Adipocyte (in vitro differentiated cells): ENCODE data around the gene NSMCE1.

ENCODE experiments used
- DNase-seq: peaks from one replicate; pipeline ENCODE4 v3.0.0-alpha.2; 2015; ENCODE audit warnings: low read depth
- H3K27me3 ChIP-seq: replicated peaks from 2 replicates; pipeline ENCODE4 v1.7.0; 2013; ENCODE audit warnings: mild to moderate bottlenecking, low read length, moderate library complexity; ENCODE audit not compliant: control insufficient read depth, insufficient read depth
- H3K36me3 ChIP-seq: 2 replicates; pipeline ENCODE4 v1.7.0; 2013; ENCODE audit warnings: low read length, mild to moderate bottlenecking, moderate library complexity; ENCODE audit not compliant: control insufficient read depth, insufficient read depth, severe bottlenecking
- H3K4me1 ChIP-seq: 2 replicates; pipeline ENCODE4 v1.7.0; 2013; ENCODE audit warnings: mild to moderate bottlenecking, low read length, moderate library complexity; ENCODE audit not compliant: control insufficient read depth, insufficient read depth
- H3K4me3 ChIP-seq: 2 replicates; pipeline ENCODE4 v1.7.0; 2013; ENCODE audit warnings: mild to moderate bottlenecking, low read length, moderate library complexity
- H3K9ac ChIP-seq: 2 replicates; pipeline ENCODE4 v1.7.0; 2013; ENCODE audit warnings: mild to moderate bottlenecking, low read length, moderate library complexity
- H3K9me3 ChIP-seq: 2 replicates; pipeline ENCODE4 v1.7.0; 2013; ENCODE audit warnings: mild to moderate bottlenecking, low read length, moderate library complexity; ENCODE audit not compliant: control insufficient read depth

The NSMCE1 gene

GRCh38 chr16:27240948-27241531, 27.5 kb downstream of the NSMCE1 start:
- peaks cover 54% of the 10 kb centered on the region for H3K4me1 ChIP-seq
- H3K9me3 ChIP-seq, result no peaks in the 10 kb centered on the region
- DNase-seq, result peak; percentile 20
- H3K9ac ChIP-seq, result peak overlapping the region; percentile 66
- H3K36me3 ChIP-seq, result no peaks in the 10 kb centered on the region
- H3K27me3 ChIP-seq, result no peaks in the 10 kb centered on the region
- no peak overlapping the region for H3K4me3 ChIP-seq

DNA sequence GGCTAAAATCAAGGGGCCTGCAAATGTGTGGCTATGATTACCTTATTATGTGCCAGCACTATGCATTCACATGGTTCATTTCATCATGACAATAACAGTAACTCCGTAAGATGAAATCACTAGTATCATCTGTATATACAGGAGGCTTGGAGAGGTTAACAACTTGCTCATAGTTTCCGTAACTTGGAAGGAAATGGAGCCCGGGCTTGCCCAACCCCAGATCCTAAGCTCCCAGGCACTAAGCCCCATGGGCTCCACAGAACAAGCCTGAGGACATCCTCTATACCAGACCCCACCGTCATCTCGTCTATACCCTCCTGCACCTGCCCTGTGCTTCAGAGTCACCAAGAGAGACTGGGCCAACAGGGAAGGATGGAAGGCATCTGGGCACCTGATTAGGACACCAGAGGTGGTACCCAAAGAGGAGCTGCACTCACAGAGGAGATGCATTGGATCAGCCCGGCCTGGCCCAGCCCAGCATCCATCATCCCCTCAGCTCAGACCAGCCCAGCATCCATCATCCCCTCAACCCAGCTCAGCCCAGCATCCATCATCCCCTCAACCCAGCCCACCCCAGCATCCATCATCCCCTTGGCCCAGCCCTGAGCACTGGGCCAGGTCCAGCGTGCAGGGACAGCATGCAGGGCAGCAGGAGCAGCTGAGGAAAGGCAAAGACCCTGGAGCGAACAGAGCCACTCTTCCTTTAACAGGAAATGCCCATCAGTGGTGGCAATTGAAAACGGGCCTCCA, 28.5 kb downstream of the NSMCE1 start:
- no peaks in the 10 kb centered on the region for H3K27me3 ChIP-seq
- H3K4me3 ChIP-seq, result no peak overlapping the region
- DNase-seq, result no peak
- H3K4me1 ChIP-seq, result peaks cover 51% of the 10 kb centered on the region
- H3K36me3 ChIP-seq, result no peaks in the 10 kb centered on the region
- no peak overlapping the region for H3K9ac ChIP-seq
- no peaks in the 10 kb centered on the region for H3K9me3 ChIP-seq

DNA sequence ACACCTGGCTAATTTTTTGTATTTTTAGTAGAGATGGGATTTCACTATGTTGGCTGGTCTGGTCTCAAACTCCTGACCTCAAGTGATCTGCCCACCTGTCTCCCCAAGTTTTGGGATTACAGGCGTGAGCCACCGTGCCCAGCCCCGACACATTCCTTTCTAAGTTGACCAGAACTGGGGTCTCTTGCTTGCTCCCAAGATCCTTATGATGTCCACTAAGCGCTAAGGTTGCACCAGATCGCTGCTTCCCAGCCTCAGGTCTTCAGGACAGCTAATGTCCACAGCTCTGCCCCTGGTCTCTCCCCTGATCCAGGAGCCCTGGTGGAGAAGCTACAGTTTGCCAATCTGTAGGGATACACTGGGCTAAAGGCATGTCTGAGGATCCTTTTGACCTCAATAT, 29.5 kb downstream of the NSMCE1 start:
- Histone ChIP-seq H3K27me3 (no peaks in the 10 kb centered on the region), H3K4me3 (no peak overlapping the region), H3K9me3 (no peaks in the 10 kb centered on the region), H3K4me1 (peaks cover 42% of the 10 kb centered on the region), H3K36me3 (no peaks in the 10 kb centered on the region), H3K9ac (no peak overlapping the region)
- no peak for DNase-seq

- Histone ChIP-seq H3K4me3 (no peak overlapping the region), H3K36me3 (no peaks in the 10 kb centered on the region), H3K4me1 (peaks cover 38% of the 10 kb centered on the region), H3K9ac (no peak overlapping the region), H3K9me3 (no peaks in the 10 kb centered on the region), H3K27me3 (no peaks in the 10 kb centered on the region)
- DNase-seq, result no peak
These were observed 30.0 kb downstream of the NSMCE1 start for GRCh38 chr16:27238591-27238990.

- DNase-seq, result no peak
- Histone ChIP-seq H3K9ac (no peak overlapping the region), H3K4me3 (no peak overlapping the region), H3K36me3 (no peaks in the 10 kb centered on the region), H3K9me3 (no peaks in the 10 kb centered on the region), H3K4me1 (peaks cover 33% of the 10 kb centered on the region), H3K27me3 (no peaks in the 10 kb centered on the region)
These were observed 30.5 kb downstream of the NSMCE1 start for GRCh38 chr16:27238016-27238587.

- Histone ChIP-seq H3K9ac (no peak overlapping the region), H3K4me3 (no peak overlapping the region), H3K4me1 (peaks cover 26% of the 10 kb centered on the region), H3K36me3 (no peaks in the 10 kb centered on the region), H3K9me3 (no peaks in the 10 kb centered on the region), H3K27me3 (no peaks in the 10 kb centered on the region)
- DNase-seq, result no peak
These were observed 31.2 kb downstream of the NSMCE1 start for GRCh38 chr16:27237219-27238015.

DNA sequence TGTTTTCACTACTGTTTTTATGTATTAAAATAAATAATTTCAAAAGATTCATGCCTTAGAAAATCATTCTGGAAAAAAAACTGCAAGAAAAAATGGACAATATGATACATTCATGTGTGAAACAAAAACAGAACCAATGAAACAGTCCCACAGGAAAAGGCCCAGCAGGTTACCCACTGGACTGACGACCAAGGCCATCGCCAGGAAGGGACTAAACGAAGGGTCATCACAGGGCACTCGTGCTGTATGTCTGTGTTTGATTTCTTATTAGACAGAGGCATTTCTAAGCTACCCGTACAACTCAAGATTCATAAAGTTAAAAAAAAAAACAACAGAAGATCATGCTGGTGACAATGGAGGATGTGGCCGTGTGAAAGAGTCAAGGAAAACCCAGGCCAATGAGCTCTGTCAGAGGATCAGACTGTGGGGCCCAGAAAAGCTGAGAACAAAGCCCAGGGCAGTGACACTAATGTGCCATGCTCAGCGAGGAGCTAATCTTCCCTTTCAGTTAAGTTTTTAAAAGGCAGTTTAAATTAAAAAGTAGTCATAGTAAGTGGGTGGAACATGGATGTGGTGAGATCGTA, 31.8 kb downstream of the NSMCE1 start:
- Histone ChIP-seq H3K9ac (no peak overlapping the region), H3K4me1 (peaks cover 23% of the 10 kb centered on the region), H3K9me3 (no peaks in the 10 kb centered on the region), H3K27me3 (no peaks in the 10 kb centered on the region), H3K4me3 (no peak overlapping the region), H3K36me3 (no peaks in the 10 kb centered on the region)
- DNase-seq, result no peak

GRCh38 chr16:27235938-27236245, 32.7 kb downstream of the NSMCE1 start:
- Histone ChIP-seq H3K27me3 (no peaks in the 10 kb centered on the region), H3K36me3 (no peaks in the 10 kb centered on the region), H3K9ac (peak overlapping the region; percentile 37), H3K4me3 (no peak overlapping the region), H3K4me1 (peaks cover 16% of the 10 kb centered on the region), H3K9me3 (no peaks in the 10 kb centered on the region)
- no peak for DNase-seq

DNA sequence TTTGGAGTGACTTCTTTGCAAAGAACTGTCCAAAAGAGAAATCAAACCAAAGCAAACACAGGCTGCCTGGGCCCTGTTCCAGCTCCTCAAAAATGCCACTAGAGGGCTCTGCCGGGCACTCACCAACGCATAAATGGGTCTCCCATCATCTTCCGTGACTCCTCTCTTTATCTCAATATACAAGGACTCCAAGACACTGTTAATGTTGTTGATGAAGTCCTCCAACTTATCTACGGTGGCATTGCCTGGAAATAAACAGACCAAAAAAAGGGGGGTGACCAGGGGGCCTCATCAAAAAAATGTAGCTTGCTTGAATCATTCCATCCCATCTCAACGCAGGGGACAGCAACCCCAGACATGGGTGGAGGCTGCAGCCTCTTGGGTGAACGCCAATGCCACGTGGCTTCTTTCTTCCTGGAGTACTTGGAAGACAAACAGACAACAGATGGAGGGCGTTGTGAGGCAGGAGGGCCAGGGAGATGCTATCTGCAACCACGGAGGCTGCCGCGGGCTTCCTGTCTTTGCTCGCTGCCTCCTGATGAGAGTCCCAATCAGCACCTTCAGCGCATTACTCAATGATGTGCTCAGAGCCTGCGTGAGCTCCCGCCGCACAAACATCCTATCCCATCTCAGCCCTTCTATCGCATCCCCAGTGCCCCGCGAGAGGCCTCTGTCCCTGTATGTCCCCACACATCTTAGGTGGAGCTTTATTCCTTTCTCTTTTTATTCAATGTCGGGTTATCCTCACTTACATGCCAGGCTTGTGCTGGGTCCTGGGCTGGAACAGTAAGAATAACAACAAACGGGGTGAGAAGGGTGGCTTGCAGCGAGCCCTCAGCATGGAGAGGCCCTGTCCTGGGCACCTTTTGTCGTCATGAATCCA, 33.3 kb downstream of the NSMCE1 start:
- Histone ChIP-seq H3K4me3 (peak overlapping the region; percentile 10), H3K9ac (peak overlapping the region; percentile 37), H3K36me3 (no peaks in the 10 kb centered on the region), H3K27me3 (no peaks in the 10 kb centered on the region), H3K9me3 (no peaks in the 10 kb centered on the region), H3K4me1 (peaks cover 11% of the 10 kb centered on the region)
- DNase-seq, result peak; percentile 84

DNA sequence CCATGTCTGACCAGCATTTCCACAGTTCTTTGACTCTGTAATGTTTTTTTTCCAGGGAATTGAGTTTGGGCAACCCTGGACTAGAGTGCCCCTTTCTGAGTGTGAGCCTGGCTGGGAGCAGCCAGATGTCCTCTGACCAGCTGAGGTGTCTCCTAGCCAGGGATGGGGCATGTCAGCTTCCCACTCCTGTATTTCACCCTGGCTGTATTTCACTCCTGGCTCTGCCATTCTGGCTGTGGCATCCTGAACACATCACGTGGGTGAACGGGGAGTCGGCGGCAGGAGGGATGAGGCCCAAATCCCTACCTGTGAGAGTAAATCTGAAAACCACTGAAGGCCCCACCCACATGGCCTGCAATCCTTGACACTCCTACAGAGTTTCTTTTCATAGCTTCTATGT, 34.0 kb downstream of the NSMCE1 start:
- H3K9ac ChIP-seq, result no peak overlapping the region
- H3K27me3 ChIP-seq, result no peaks in the 10 kb centered on the region
- H3K9me3 ChIP-seq, result no peaks in the 10 kb centered on the region
- no peak for DNase-seq
- H3K36me3 ChIP-seq, result no peaks in the 10 kb centered on the region
- no peak overlapping the region for H3K4me3 ChIP-seq
- H3K4me1 ChIP-seq, result peaks cover 11% of the 10 kb centered on the region
